ENCODE results near the gene SERTAD2. TPM values are rescaled to one million over a fixed set of nuclear protein-coding genes. Genes with fewer than 3 reads are reported as not detected.

SERTAD2 gene
- total RNA-seq, 1 experiment from 2014 or later: 73.8 TPM

- Histone ChIP-seq H3K27me3 (ENCODE audit: low read length) (no peaks in the 10 kb centered on the region), H2AFZ (ENCODE audit: low read length) (no peak overlapping the region), H3K4me1 (ENCODE audit: low read length) (peaks cover 62% of the 10 kb centered on the region), H3K4me2 (ENCODE audit: low read depth, low read length, poor library complexity, severe bottlenecking) (no peak overlapping the region), H3K9ac (ENCODE audit: low read length) (no peak overlapping the region), H3K36me3 (ENCODE audit: insufficient read depth, low read length) (no peaks in the 10 kb centered on the region), H3K9me2 (replicated peaks; ENCODE audit: insufficient read depth, low read length) (no peaks in the 10 kb centered on the region), H3K4me3 (ENCODE audit: low read length) (no peak overlapping the region), H3K9me3 (ENCODE audit: low read length) (no peaks in the 10 kb centered on the region), H4K20me1 (ENCODE audit: insufficient read depth, low read depth, low read length) (no peaks in the 10 kb centered on the region), H3K27ac (ENCODE audit: low read length) (peak overlapping the region; percentile 50), H3K79me2 (ENCODE audit: low read length) (peaks cover 76% of the 10 kb centered on the region)
- DNase-seq: no peak
These were observed 42.1 kb upstream of the SERTAD2 start for GRCh38 chr2:64695721-64696261.

- H3K9me3 ChIP-seq (ENCODE audit: low read length): no peaks in the 10 kb centered on the region
- H3K9me2 ChIP-seq (replicated peaks; ENCODE audit: insufficient read depth, low read length): no peaks in the 10 kb centered on the region
- no peak overlapping the region for H3K4me2 ChIP-seq (ENCODE audit: low read depth, low read length, poor library complexity, severe bottlenecking)
- no peaks in the 10 kb centered on the region for H3K27me3 ChIP-seq (ENCODE audit: low read length)
- peaks cover 77% of the 10 kb centered on the region for H3K79me2 ChIP-seq (ENCODE audit: low read length)
- DNase-seq: no peak
- H2AFZ ChIP-seq (ENCODE audit: low read length): no peak overlapping the region
- H4K20me1 ChIP-seq (ENCODE audit: insufficient read depth, low read depth, low read length): no peaks in the 10 kb centered on the region
- no peak overlapping the region for H3K27ac ChIP-seq (ENCODE audit: low read length)
- H3K9ac ChIP-seq (ENCODE audit: low read length): no peak overlapping the region
- peaks cover 52% of the 10 kb centered on the region for H3K4me1 ChIP-seq (ENCODE audit: low read length)
- no peak overlapping the region for H3K4me3 ChIP-seq (ENCODE audit: low read length)
- H3K36me3 ChIP-seq (ENCODE audit: insufficient read depth, low read length): no peaks in the 10 kb centered on the region
These were observed 38.7 kb upstream of the SERTAD2 start for GRCh38 chr2:64692401-64692800.

GRCh38 chr2:64688909-64689308 lies 35.2 kb upstream of the SERTAD2 start:
- no peak overlapping the region for H3K4me3 ChIP-seq (ENCODE audit: low read length)
- no peak overlapping the region for H3K4me2 ChIP-seq (ENCODE audit: low read depth, low read length, poor library complexity, severe bottlenecking)
- H3K36me3 ChIP-seq (ENCODE audit: insufficient read depth, low read length): no peaks in the 10 kb centered on the region
- no peaks in the 10 kb centered on the region for H3K27me3 ChIP-seq (ENCODE audit: low read length)
- H3K9me2 ChIP-seq (replicated peaks; ENCODE audit: insufficient read depth, low read length): no peaks in the 10 kb centered on the region
- no peak for DNase-seq
- H3K4me1 ChIP-seq (ENCODE audit: low read length): peaks cover 48% of the 10 kb centered on the region
- no peaks in the 10 kb centered on the region for H4K20me1 ChIP-seq (ENCODE audit: insufficient read depth, low read depth, low read length)
- H3K9ac ChIP-seq (ENCODE audit: low read length): no peak overlapping the region
- no peak overlapping the region for H2AFZ ChIP-seq (ENCODE audit: low read length)
- no peak overlapping the region for H3K27ac ChIP-seq (ENCODE audit: low read length)
- peaks cover 82% of the 10 kb centered on the region for H3K79me2 ChIP-seq (ENCODE audit: low read length)
- no peaks in the 10 kb centered on the region for H3K9me3 ChIP-seq (ENCODE audit: low read length)

GRCh38 chr2:64686283-64686956 lies 32.7 kb upstream of the SERTAD2 start:
- Histone ChIP-seq H3K9me2 (replicated peaks; ENCODE audit: insufficient read depth, low read length) (no peaks in the 10 kb centered on the region), H3K79me2 (ENCODE audit: low read length) (peaks cover 88% of the 10 kb centered on the region), H3K27me3 (ENCODE audit: low read length) (no peaks in the 10 kb centered on the region), H4K20me1 (ENCODE audit: insufficient read depth, low read depth, low read length) (no peaks in the 10 kb centered on the region), H2AFZ (ENCODE audit: low read length) (no peak overlapping the region), H3K4me2 (ENCODE audit: low read depth, low read length, poor library complexity, severe bottlenecking) (no peak overlapping the region), H3K9me3 (ENCODE audit: low read length) (no peaks in the 10 kb centered on the region), H3K27ac (ENCODE audit: low read length) (no peak overlapping the region), H3K9ac (ENCODE audit: low read length) (no peak overlapping the region), H3K4me3 (ENCODE audit: low read length) (no peak overlapping the region), H3K4me1 (ENCODE audit: low read length) (peaks cover 65% of the 10 kb centered on the region), H3K36me3 (ENCODE audit: insufficient read depth, low read length) (no peaks in the 10 kb centered on the region)
- DNase-seq: no peak

GRCh38 chr2:64685430-64685829 lies 31.7 kb upstream of the SERTAD2 start:
- no peak for DNase-seq
- Histone ChIP-seq H3K9me2 (replicated peaks; ENCODE audit: insufficient read depth, low read length) (no peaks in the 10 kb centered on the region), H3K4me1 (ENCODE audit: low read length) (peaks cover 63% of the 10 kb centered on the region), H3K27me3 (ENCODE audit: low read length) (no peaks in the 10 kb centered on the region), H3K27ac (ENCODE audit: low read length) (peak overlapping the region; percentile 26; the same call in 1 of the 2 replicates), H3K4me3 (ENCODE audit: low read length) (no peak overlapping the region), H3K9me3 (ENCODE audit: low read length) (no peaks in the 10 kb centered on the region), H3K36me3 (ENCODE audit: insufficient read depth, low read length) (no peaks in the 10 kb centered on the region), H2AFZ (ENCODE audit: low read length) (no peak overlapping the region), H3K79me2 (ENCODE audit: low read length) (peaks cover 85% of the 10 kb centered on the region), H3K9ac (ENCODE audit: low read length) (no peak overlapping the region), H4K20me1 (ENCODE audit: insufficient read depth, low read depth, low read length) (no peaks in the 10 kb centered on the region), H3K4me2 (ENCODE audit: low read depth, low read length, poor library complexity, severe bottlenecking) (no peak overlapping the region)

- H3K79me2 ChIP-seq (ENCODE audit: low read length): peaks cover 85% of the 10 kb centered on the region
- H3K9me3 ChIP-seq (ENCODE audit: low read length): no peaks in the 10 kb centered on the region
- H4K20me1 ChIP-seq (ENCODE audit: insufficient read depth, low read depth, low read length): no peaks in the 10 kb centered on the region
- no peak for DNase-seq
- H3K4me1 ChIP-seq (ENCODE audit: low read length): peaks cover 69% of the 10 kb centered on the region
- H3K36me3 ChIP-seq (ENCODE audit: insufficient read depth, low read length): no peaks in the 10 kb centered on the region
- no peak overlapping the region for H2AFZ ChIP-seq (ENCODE audit: low read length)
- no peak overlapping the region for H3K9ac ChIP-seq (ENCODE audit: low read length)
- no peaks in the 10 kb centered on the region for H3K9me2 ChIP-seq (replicated peaks; ENCODE audit: insufficient read depth, low read length)
- H3K4me2 ChIP-seq (ENCODE audit: low read depth, low read length, poor library complexity, severe bottlenecking): no peak overlapping the region
- 0 out of 2 replicates have a peak overlapping the region, but pooled peaks have one; percentile 3 for H3K27ac ChIP-seq (ENCODE audit: low read length)
- H3K27me3 ChIP-seq (ENCODE audit: low read length): no peaks in the 10 kb centered on the region
- no peak overlapping the region for H3K4me3 ChIP-seq (ENCODE audit: low read length)
These were observed 30.2 kb upstream of the SERTAD2 start for GRCh38 chr2:64683771-64684510.

GRCh38 chr2:64681479-64681967 lies 27.8 kb upstream of the SERTAD2 start:
- H2AFZ ChIP-seq (ENCODE audit: low read length): no peak overlapping the region
- H3K9ac ChIP-seq (ENCODE audit: low read length): no peak overlapping the region
- no peaks in the 10 kb centered on the region for H3K9me2 ChIP-seq (replicated peaks; ENCODE audit: insufficient read depth, low read length)
- no peaks in the 10 kb centered on the region for H3K27me3 ChIP-seq (ENCODE audit: low read length)
- peak; percentile 66 for DNase-seq
- no peaks in the 10 kb centered on the region for H3K36me3 ChIP-seq (ENCODE audit: insufficient read depth, low read length)
- H4K20me1 ChIP-seq (ENCODE audit: insufficient read depth, low read depth, low read length): no peaks in the 10 kb centered on the region
- no peak overlapping the region for H3K4me3 ChIP-seq (ENCODE audit: low read length)
- peaks cover 73% of the 10 kb centered on the region for H3K4me1 ChIP-seq (ENCODE audit: low read length)
- peak overlapping the region; percentile 10 for H3K4me2 ChIP-seq (ENCODE audit: low read depth, low read length, poor library complexity, severe bottlenecking)
- peak overlapping the region; percentile 27 for H3K27ac ChIP-seq (ENCODE audit: low read length)
- H3K79me2 ChIP-seq (ENCODE audit: low read length): peaks cover 84% of the 10 kb centered on the region
- no peaks in the 10 kb centered on the region for H3K9me3 ChIP-seq (ENCODE audit: low read length)

All from Karpas-422 (cell line).